GM18520 (cell line): ENCODE measurements around the gene ZNF282.

Source experiments
- ATAC-seq: cut with Tn5 transposase; IDR thresholded peaks from one replicate; pipeline ENCODE4 v1.9.1; 2021; ENCODE audit not compliant: unreplicated experiment

The ZNF282 gene

DNA sequence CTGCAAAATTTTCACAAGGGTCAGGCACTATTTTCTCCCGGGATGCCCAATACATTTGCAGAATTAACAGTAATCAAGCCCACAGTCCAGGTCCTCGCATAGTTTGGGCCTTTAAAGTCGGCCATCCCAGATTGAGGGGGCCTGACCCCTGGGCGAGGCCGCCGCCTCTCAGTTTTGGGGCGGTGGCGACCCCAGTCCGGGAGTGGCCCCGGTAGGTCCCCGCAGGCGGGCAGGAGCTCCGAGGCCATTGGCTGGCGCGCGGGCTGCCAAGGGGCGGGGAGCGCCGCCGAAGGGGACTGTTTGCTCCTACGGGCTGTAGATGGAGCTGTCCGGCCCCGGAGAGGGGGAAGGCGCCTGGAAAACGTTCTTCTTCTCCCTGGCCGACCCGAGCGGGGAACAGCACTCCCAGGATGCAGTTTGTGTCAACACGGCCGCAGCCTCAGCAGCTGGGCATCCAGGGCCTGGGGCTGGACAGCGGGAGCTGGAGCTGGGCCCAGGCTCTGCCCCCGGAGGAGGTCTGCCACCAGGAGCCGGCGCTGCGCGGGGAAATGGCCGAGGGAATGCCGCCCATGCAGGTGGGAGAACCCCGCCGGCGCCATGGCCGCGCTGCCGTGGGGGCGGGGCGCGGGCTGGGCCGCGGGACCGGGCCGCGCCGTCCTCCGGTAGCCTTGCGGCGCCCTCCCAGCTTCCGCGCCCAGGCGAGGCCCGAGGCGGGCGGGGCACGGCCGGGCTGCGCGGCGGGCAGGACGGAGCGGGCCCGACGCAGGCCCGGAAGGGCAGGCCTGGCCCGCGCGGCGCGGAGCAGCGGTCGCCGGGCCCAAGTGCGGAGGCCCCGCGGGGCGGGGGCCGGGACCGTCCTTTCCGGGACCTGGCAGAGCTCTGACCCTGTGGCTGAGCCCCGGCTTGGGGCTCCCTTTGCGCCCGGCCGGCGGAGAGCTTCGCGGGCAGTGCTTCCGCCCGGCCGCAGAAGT, at the start of gene ZNF282:
Gene ZNF282 (plus strand): TSS at position 367 of the 971 bp plus-strand sequence. CDS start 44 bp downstream, at position 411.
- ATAC-seq: peak; percentile 79

DNA sequence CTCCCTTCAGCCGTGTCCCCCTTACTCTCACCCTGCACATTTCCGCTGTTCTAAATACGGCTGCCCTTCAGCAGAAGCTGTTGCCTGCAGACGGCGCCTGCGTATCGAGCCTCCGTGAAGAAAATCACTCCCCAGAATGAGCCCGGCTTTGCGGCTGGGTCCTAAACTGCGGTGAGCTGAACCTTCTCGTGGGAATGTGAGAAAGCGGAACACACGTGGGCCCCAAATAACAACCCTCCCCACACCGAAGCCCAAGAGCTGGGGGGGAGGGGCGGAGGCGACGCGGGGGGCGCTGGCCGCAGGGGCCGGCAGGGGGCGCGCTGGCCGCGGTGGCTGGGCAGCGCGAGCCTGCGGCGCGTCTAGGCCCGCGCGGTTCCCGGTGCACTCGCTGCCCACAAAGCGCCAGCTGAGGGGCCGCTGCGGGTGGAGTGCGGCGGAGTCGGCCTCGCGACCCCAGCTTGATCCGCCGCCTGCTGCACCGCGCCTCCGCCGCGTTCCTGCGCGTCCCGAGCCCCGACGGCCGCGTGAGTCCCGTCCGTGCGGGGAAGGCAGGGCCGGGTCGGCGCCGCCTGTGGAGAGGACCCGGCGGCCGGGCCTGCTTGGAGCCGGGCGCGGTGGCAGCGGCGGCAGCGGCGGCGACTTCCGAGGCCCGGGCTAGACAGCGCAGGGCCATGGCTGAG, 48.1 kb upstream of the ZNF282 start, which contains the start of gene ZNF398:
Gene ZNF398 (plus strand): TSS at position 382 of the 680 bp plus-strand sequence. CDS start 290 bp downstream, at position 672.
- peak; percentile 64 for ATAC-seq

GRCh38 chr7:149147752-149148653, 47.3 kb upstream of the ZNF282 start:
- peak; percentile 5 for ATAC-seq

GRCh38 chr7:149150981-149151380, 44.4 kb upstream of the ZNF282 start:
- no peak for ATAC-seq

DNA sequence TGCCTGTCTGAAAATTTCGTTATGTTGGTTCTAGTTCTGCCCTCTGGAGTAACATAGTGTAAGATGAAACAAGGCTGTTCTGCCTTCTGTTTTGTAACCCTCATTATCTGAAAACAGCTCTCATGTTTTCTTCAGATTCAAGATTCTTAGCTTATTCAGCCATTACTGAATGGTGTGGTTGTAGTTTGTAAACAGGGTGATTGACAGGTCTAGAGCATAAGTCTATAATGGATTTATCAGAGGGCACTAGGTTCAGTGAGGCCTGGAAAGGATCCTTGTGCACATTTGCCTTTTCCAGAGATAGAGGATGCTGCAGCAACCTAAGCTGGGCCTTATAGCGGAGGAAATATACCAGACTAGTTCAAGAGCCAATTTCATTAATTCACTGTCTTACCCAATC, 42.0 kb upstream of the ZNF282 start:
- no peak for ATAC-seq

DNA sequence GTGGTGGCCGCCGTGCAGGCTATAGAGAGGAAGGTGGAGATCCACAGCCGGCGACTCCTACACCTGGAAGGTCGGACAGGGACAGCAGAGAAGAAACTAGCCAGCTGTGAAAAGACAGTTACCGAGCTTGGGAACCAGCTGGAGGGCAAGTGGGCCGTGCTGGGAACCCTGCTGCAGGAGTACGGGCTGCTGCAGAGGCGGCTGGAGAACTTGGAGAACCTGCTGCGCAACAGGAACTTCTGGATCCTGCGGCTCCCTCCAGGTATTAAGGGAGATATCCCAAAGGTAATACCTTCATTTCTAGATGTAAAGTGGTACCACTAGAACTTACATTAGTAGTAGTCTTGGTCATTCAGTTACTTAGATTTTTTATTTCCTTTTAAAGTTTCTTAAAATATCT, 41.3 kb upstream of the ZNF282 start:
- ATAC-seq: no peak

DNA sequence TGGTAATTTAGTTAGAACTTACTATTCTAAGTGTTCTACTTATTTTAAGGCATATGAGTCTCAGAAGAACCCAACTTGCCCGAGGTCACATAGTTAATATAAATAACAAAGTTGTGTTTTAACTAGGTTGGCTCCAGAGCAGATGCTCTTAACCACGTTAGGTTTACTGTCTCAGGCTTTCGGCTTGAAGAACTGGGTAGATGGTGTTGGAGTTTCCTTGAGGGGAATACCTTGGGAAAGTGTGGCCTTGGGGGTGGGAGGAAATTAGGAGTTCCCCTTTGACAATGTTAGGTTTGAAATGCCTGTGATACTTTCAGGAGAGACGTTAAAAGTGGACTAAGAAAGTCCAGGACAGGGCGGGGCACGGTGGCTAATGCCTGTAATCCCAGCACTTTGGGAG, 38.4 kb upstream of the ZNF282 start:
- ATAC-seq: no peak

DNA sequence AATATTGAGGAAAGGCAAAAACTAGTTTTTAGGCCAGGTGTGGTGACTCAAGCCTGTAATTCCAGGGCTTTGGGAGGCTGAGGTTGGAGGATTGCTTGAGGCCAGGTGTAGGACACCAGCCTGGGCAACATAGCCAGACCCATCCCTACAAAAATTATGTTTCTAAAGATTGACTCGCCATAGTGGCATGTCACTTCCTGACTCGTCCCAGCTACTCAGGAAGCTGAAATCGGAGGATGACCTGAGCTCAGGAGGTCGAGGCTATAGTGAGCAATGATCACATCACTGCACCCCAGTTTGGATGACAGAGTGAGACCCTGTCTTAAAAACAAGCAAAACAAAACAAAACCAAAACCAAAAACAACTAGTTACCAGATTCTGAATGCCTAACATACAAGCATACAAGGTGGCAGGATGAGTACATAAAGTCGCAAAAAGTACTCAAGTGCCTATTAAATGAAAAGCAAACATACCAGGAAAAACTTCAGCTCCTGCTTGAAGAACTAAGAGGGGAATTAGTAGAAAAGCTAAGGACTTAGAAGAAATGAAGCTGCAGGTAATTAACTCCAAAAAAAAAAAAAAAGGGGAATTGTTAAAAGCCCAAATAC, 34.0 kb upstream of the ZNF282 start:
- ATAC-seq: no peak

DNA sequence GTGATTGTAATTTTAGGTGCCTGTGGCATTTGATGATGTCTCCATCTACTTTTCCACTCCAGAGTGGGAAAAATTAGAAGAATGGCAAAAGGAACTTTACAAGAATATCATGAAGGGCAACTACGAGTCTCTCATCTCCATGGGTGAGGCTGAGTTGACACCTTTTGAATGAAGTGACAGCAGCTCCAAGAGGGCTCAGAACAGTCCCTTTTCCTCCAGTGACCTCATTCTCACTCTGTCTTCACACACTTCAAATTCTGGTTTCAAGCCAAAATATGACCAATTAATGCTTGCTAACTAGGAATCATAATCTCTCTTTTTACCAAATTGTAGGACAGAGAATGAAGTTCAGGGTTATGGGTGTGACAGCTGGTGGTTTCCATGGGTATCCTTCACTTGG, 29.2 kb upstream of the ZNF282 start:
- ATAC-seq: no peak

GRCh38 chr7:149166630-149167352, 28.6 kb upstream of the ZNF282 start:
- no peak for ATAC-seq

GRCh38 chr7:149171892-149172533, 23.3 kb upstream of the ZNF282 start:
- ATAC-seq: no peak

DNA sequence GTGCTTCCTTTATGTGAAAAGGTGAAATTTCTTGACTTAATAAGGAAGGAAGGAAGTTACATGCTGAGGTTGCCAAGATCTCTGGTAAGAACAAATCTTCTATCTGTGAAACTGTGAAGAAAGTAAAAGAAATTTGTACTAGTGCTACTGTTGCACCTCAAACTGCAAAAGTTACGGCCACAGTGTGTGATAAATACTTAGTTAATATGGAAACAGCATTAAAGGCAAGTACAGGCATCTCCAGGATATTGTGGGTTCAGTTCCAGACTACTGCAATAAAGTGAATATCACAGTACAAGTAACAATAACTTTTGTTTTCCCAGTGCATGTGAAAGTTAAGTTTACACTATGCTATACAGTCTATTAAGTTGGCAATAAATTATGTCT, 22.8 kb upstream of the ZNF282 start:
- no peak for ATAC-seq

DNA sequence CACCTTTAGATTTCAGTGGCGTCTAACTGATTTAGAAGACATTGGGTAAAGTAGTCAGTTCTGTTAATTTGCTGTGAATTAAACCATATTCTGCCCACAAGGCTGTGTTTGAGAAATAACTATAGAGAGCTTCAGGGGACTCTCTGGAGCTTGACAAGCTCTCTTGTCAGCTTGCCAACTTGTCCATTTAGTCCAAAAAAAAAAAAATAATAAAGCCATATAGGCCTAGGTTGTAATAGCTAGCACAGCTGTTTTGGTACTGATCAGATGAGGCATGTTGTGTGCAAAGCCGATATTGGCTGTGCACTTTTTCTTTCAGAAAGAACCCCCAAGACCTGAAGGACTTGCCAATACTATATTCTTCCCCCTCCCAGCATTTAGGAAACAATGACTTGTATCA, 20.2 kb upstream of the ZNF282 start:
- no peak for ATAC-seq

DNA sequence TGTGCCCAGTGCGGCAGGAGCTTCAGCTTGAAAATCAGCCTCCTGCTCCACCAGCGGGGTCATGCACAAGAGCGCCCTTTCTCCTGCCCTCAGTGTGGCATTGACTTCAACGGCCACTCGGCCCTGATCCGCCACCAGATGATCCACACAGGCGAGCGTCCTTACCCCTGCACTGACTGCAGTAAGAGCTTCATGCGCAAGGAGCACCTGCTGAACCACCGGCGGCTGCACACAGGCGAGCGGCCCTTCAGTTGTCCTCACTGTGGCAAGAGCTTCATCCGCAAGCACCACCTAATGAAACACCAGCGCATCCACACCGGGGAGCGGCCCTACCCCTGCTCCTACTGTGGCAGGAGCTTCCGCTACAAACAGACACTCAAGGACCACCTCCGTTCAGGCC, 16.1 kb upstream of the ZNF282 start:
- no peak for ATAC-seq

GRCh38 chr7:149180722-149181449, 14.5 kb upstream of the ZNF282 start:
- no peak for ATAC-seq

DNA sequence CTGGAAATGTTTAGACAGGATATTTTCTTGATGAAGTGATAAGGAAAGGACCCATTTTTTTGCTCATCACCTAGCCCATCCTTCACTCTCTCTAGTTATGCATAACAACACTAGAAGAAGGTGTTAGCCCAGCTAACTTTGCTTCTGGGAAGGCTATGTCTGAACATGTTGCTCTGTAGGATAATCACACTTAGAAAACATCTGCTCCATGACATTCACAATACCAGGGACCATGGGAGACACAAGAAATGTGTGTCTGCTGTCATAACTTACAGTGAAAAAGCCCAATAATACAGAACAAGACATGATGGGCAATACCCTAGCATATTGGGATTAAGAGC, 13.9 kb upstream of the ZNF282 start:
- no peak for ATAC-seq

DNA sequence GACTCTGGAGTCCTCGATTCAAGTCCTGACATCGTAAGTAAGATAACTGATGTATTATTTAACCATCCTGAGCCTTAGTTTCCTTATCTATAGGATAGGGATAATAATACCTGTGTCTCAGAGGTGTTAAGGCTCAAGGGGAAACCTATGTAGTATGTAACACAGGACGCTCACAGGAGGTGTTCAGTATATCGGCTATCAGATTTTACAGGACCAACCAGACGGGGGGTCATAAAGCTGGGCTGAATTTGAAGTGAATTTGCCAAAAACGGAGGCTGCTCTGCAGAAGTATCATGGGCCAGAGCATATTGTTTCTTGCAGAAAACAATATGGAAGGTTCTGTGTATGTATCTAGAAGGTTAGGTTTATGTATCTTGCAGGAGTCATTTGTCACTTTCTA, 11.1 kb upstream of the ZNF282 start:
- no peak for ATAC-seq

GRCh38 chr7:149188213-149188612, 7.1 kb upstream of the ZNF282 start:
- ATAC-seq: no peak
